HG02970 (cell line): ENCODE results near the gene ADCYAP1.

Experiments used
- ATAC-seq: cut with Tn5 transposase; IDR thresholded peaks from one replicate; pipeline ENCODE4 v1.9.1; 2021; ENCODE audit warnings: mild to moderate bottlenecking, moderate library complexity, moderate number of reproducible peaks; ENCODE audit not compliant: unreplicated experiment, low FRiP score

The ADCYAP1 gene

DNA sequence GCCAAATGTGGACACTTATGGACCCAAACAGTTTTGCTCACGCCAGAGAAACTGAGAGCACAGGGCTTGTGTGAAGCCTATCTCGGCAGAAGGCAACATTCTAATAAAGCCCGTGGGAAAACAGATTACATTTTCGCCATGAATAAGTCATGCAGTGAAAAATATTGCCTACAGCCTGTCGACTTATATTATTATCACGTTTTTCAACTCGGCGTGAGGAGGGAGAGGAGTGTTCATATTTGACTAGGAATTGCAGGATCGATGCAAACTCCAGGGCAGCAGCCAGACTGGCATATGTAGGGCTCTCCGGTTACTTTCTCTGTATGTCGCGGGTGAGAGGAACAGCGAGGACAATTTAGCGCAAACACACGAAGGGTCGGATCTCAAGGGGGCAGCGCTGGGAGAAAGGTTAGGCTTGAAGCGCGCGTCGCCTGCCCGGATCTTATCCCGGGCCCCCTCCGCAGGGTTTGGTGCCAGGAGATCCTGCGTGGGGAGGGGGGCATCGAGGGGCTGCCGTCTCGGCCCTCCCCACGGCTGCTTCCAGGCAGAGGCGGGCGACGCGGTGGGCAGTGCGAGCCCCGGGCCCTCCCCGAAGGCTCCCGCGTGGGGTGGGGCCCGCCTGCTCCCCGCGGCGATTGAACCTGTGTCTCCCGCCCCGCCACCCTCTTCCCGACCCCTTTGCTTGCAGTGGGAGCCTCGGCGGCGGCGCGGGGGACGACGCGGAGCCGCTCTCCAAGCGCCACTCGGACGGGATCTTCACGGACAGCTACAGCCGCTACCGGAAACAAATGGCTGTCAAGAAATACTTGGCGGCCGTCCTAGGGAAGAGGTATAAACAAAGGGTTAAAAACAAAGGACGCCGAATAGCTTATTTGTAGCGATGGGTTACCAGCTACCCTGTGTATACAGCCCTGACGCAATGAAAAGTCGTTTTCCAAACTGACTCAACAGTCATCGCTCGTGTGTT is 4.4 kb downstream of the ADCYAP1 start:
- ATAC-seq, result no peak

DNA sequence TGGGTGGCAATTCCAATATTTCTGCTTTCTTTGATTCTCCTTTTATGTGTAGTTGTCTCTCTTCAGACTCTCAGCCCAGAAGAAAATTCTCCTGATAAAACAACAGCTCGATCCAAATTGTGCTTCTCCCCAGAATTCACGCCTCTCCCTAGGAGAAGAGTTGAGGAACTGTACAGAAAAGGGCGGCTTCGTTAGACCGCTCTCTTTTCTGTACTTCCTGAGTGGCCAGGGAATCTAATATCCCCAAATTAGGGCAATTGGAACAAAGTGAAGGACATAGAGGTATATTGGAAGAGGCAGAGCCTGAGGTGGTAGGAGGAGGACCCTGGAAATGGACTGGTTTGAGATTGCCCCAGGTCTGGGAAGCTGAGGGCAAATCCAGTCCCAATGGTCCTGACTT is 5.6 kb downstream of the ADCYAP1 start:
- ATAC-seq, result no peak

DNA sequence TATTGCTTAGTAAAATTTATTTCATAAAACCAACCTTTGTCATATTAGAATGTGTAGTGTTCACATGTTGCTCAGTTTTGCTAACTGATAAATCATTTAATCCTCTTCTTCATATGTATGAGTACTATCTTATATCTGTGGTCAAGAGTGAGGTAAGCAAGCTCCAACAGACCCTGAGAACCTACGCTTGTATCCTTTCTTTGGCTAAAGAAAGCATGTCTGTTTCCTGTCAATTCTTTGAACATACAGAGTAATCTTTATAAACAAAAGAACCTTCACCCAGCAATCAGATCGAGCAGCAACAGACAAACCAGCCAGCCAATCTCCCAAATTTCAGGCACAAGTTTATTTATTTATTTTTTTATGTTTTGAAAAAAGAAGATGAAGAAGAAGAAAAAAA is 6.4 kb downstream of the ADCYAP1 start:
- ATAC-seq, result no peak

DNA sequence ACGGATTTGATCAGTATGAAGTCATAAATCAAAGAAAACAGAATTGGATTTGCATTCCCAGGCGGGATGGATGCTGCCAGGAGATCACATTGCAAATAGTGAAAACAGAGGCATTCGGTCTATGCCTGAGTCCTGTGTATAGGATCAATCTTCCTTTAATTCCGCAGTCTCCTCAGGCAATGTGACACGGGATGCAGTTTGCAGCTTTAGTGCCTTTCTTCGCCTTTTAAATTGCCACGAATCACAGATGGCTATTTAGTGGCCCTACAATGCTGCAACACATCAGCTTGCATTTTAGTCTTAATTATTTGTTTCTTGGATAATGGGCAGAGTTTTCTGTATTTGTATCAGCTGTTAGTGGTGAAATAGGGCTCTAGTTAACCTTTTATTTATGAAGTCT is 6.8 kb downstream of the ADCYAP1 start:
- ATAC-seq, result no peak

DNA sequence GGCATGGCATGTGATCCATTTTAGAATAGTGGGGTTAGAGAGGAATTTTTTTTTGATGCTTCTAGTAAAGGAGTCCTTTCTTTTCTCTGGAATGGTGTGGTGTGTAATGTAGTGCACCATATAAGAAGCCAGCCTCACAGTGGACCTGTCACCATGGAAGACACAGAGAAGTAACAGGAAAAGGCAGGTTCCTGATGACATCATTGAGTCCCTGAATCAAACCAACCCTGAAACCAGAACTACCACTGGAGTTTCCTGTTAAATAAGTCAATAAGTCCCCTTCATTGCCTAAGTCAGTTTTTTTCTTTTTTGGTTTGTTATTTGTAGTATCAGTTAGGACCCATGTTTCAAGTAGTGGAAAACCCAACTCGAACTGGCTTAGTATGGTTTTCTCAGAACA is 11.9 kb downstream of the ADCYAP1 start:
- ATAC-seq, result no peak

DNA sequence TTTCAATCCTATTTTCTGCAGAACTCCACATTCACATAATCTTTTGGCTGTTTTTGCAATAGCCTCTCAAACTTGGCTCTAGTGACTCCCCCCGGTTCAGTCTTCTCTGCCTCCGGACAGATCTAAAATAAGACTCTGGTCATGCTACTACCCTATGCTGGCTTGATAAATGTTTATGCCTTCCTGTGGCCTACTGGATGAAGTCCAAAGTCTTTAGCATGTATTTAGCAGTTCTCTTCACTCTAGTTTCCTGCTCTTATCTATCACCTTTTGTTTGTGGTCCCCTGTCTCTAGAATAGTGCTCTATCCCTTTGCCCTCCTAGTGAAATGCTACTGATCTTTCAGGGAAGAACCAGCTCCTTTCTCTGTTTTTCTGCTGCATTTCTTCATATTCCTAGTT is 14.4 kb downstream of the ADCYAP1 start:
- no peak for ATAC-seq

DNA sequence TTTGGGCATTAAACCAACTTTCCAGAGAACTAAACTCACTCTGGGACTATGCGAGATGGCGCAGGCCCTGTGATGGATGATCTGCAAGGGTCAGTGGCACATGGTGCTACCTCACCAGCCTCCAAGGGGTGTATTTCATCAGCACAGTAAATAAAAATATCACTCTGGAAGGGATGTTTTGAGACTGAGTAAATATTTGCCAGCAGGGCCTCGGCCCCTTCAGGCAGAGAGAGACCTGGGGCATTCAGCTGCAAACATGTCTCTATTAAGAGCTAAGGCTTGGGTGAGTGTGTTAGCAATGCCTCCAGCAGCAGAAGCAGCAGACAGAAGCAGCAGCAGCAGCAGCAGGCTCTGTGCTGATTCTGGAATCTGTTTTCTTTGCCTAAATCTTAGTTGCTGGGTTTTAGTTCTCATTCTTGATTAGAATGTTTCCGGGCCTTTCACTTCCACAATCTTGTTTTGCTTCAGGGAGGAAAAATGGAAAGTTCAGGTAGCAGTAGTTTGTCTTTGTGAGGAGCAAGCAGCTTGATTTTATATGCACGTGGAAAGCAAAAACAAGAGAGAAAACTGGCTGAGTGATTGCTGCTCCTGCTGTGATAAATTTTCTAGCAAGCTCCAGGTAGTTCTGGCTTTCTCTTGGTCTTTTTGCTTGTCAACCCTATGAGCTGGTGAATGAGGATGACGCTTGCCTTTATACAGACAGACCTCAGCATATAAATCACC is 18.6 kb downstream of the ADCYAP1 start:
- no peak for ATAC-seq

DNA sequence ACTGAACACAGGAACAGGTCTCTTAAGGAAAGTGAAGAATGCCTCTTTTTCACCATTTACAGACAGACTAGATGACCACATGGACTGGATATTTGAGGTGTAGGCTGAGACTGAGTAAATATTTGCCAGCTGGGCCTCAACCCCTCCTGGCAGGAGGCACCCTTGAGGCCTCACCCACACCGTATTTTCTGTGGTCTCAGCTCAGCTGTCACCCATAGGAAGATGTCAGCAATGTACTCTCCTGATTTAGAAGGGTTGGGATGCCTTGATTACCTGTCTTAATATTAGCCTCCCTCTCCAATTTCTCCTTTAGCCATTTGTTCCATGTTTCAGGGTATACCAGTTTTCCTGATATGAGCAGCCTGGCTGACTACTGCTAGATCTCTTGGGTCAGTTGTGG is 20.3 kb downstream of the ADCYAP1 start:
- ATAC-seq, result no peak

DNA sequence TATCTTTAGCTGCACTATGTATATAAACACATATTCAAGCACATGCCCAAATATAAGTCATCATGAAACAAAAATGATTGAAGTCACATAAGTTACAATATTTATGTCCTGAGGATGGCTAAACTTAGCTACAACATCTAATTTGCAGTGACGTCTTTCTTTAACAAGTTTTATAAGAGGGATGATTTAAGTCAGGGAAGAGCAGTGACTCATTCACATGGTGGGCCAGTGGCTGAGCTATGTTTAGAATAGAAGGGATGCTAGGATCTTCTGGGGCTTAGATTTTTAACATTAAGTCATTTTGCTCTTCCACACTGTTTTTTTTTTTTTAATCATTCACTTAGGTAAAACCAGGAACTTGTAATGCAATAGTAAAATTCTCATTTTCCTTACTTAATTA is 22.3 kb downstream of the ADCYAP1 start:
- ATAC-seq, result no peak

DNA sequence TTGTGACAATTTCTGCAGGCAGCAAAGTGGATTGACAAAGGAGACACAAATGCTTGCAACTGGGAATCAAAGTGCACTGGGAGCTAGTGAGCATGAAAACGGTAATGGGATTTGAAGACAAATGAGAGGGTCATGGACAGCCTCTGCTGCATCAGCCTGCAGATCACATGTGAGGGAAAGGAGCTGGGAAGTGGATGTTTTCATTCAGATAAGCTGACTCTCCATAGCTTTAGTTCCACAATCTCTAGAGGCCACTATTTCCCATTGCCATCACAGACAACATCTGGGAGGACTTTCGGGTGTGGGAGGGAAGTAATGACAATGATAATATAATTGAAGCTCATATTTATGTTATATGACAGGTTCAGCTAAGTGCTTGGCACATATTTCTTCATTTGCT is 28.4 kb downstream of the ADCYAP1 start:
- ATAC-seq, result no peak

DNA sequence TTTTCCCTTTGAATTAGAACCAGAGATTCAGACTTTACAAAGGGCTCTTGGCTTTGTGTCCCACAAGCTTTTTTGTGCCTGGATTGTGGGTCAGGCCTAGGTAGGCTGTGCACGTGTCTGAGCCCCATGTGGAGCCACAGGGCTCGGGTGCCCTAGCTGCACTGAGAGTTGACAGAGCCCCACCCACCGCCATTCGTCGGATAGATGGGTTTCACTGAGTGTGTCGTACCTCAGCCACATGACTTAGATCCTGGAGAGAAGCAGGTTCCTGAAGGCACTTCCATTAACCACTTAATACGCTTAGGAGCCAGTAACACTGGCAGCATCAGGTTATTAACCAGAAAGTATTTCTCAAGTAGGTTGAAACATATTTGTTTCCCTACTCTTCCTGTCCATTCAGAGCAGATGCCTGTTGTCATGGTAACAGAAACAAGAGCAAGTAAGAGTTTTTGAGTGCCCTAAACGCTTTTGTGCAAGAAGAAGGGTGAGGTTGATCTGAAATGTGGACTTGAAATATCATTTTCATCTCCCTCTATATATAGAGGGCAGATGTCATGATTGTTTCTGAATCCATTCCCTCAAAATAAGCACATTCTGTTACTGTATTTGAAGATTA is 30.0 kb downstream of the ADCYAP1 start:
- no peak for ATAC-seq

DNA sequence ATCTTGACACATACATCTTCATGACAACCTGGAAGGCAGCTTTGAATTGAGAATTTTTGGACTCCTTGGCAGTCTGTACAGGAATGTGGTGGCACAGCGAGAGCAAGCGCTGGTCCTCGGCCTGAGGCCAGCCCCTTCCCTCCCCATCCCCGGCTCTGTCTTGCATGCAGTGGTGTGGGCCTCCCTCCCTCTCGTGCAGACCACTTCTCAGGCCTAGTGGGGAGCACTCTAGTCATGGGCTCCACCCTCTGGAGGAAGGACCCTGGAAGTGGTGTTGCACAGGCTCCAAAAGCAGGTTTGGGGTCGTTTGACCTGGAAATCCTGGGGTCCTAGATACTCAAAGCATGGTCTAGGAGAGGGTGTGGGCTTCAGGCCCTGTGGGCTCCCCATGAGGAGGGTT is 32.3 kb downstream of the ADCYAP1 start:
- no peak for ATAC-seq

DNA sequence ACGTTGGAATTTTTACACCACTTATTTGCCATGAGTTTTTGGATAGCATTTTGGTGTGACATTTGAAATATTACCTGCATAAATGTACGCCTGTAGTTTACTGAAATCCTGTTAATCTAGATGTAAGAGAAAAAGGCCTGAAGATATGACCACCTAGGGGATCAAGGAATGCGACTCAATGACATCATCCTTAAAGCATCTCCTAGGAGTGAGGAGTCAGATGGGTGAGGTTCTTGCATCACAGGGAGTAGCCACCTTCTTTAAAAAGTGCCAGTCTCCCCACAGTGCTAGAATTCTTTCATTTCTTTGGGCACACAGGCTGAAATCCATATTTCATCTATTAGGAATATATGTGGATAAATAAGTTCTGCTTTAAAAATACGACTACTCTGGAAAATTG is 34.5 kb downstream of the ADCYAP1 start:
- no peak for ATAC-seq

DNA sequence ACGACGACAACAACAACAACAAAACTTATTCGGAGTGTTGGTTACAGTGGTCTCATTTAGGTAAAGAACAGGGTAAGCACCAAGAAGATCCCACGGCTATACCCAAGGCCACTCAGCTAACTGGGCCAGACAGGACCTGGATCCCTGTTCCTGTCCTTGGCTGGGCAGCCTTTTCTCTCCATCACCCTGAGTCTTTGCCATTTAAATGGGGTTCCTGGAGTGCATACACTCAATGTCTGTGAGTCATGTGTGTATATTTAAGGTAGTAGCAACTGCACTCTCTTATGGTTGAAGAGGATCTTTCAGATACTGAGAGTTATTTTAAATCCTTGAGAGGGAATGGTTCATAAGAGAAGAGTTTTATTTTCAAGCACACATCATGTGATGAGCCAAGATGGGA is 35.3 kb downstream of the ADCYAP1 start:
- no peak for ATAC-seq

DNA sequence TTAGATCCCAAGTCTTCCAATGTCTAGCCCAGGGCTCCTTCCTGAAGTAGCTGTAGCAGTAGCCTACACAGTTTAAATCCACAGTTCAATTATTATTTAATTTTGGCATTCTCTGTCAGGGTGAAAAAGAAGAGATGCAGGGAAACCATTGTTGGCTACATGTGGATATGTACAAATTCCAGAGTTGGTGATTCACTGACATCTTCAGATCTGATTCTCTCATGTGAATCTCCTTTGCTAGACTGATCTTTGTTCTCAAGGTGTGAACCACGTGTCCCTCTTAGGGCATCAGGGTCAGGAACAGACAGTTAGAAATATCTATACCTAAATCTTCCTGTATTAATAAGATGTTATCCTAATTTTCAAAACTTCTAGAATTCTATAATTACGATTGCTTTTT is 36.7 kb downstream of the ADCYAP1 start:
- ATAC-seq, result no peak

DNA sequence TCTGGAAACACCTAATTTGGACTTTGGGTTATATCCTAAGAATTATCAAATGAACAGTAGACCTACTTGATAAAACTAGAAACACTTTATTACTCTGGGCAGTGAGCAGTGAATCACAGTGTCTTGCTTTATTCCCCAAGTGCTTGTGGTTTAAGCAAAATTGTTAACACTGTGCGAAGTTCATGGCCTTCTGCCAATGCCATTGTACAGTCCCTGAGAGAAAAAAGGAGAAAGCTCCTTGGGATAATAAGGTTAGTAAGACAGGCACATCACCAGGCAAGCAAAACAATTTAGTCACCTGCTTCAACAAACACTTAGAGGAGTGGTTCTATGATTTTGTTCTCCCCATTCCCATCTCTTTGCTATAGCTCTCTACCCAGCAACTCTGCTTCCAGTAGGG is 39.8 kb downstream of the ADCYAP1 start:
- ATAC-seq, result no peak

DNA sequence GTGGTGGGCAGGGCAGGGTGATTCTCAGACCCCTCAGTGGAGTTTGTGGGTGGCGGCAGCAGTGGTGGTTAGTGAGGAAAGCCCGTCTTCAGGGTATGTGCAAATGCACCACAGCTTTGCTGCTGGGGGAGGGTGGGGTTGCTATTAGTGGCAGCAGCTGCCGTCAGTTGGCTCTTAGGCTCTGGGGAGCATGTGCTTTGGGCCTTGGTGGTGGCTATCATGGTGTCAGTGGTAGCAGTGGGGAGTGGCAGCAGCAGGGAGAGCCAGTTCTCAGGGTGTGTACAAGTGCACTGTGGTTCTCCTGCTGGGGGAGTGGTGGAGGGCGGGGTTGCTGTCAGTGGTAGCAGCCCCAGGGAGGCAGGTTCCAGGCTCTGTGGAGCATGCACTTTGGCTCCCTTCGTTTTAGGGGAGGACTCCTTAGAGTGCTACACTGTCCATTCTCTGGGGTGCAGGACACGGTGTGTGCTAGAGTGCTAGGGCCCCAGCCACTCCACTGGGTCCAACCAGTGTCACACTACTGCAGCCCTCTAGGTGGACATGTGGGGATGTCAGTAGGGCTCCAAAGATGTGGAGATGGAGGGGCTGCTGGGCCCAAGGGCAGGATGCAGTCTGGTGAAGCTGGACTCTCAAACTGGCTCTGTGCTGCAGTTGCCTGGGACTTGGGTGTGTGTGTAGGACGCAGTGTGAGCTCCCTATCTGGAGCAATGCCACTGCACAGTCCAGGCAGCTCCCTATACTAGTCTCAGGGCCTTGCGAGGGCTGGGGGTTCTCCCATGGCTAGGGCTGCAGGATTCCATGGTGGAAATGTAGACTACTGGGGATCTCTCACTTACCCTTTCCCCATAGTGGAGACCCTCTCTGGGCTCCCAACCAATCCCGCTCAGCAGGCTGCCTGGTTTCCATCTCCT is 45.3 kb downstream of the ADCYAP1 start:
- ATAC-seq, result no peak

DNA sequence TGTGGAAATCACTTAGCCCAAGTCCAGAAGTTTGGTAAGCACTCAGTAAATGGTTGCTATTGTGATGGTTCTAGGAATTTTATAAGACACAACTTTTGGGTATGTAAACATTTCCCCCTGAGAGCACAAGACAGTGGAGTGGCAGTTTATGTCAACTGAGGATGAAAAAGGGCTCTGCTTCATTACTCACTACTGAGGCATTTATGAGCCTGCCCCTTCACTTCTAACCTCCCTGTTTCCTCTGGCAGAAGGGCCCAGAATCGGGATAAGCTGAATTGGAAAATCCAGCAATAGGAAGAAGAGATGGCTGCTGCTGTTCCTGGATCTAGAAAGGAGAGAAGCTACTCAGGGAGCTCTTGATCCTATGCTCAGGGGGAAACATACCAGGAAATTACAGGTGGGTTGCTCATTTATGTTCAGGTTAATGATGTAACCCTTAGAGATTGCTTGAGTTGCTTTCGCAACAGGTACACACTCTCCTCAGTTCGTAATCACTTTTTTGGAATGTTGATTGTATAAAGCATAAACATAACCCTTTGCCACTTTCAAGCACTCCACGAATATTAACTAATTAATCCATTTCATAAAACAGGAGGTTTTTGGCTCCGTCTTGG is 46.3 kb downstream of the ADCYAP1 start:
- no peak for ATAC-seq

DNA sequence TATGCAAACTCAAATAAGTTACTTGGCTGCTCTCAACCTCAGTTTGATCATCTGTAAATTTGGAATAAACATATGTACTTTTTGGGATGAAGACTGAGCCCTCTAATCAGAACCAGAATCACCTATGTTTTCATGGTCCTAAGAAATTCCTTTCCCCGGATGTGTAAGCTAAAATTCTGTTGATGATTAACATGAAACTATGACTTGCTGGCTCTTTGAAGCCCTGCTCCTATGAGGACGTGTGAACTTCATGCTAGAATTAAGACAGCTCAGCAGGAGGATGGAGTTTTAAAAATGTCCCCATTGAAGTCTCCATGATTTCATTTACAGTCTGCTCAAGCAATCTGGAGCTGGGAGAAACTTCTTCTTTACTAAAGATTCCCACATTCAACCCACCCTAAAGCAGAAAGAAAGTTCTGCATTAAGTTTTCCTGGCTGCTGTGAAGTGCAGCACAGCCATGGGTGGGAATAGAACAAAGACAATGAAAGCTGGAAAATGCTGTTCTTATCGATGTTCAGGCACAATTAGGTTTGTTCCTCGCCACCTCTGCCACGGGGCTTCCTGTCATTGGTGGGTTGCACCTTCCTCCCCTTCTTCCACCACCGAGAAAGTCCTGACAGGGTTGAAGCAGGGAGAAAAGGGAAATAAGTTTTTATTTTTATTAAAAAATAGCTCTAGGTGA is 50.9 kb downstream of the ADCYAP1 start:
- no peak for ATAC-seq
